GM18520 (cell line): ENCODE measurements around the gene JAGN1.
"Not testable (repeated sequence)": the region's sequence is repeated elsewhere in the genome, so short reads cannot be mapped to it uniquely, and the experiment has no call there.

ENCODE experiments used
- ATAC-seq: cut with Tn5 transposase; IDR thresholded peaks from one replicate; pipeline ENCODE4 v1.9.1; 2021; ENCODE audit not compliant: unreplicated experiment

JAGN1 gene

GRCh38 chr3:9897408-9898372 lies 7.3 kb downstream of the JAGN1 start:
- ATAC-seq: no peak

- no peak for ATAC-seq
These were observed 8.2 kb downstream of the JAGN1 start for GRCh38 chr3:9898467-9899241.

- ATAC-seq: no peak
These were observed 8.9 kb downstream of the JAGN1 start for GRCh38 chr3:9899289-9899791.

- ATAC-seq: not testable (repeated sequence)
These were observed 10.6 kb downstream of the JAGN1 start for GRCh38 chr3:9900965-9901415.

GRCh38 chr3:9901967-9902366 lies 11.6 kb downstream of the JAGN1 start:
- ATAC-seq: no peak

- ATAC-seq: no peak
These were observed 12.2 kb downstream of the JAGN1 start, which contains the start of gene IL17RE for GRCh38 chr3:9902372-9903237. Gene IL17RE, plus strand, starts transcription at chr3:9902848. Its CDS starts 85 bp downstream, at chr3:9902933.

- ATAC-seq: no peak
These were observed 12.8 kb downstream of the JAGN1 start for GRCh38 chr3:9903238-9903624.

GRCh38 chr3:9903904-9904303 lies 13.5 kb downstream of the JAGN1 start:
- ATAC-seq: no peak

GRCh38 chr3:9906480-9906879 lies 16.1 kb downstream of the JAGN1 start:
- ATAC-seq: no peak

GRCh38 chr3:9908286-9908685 lies 17.9 kb downstream of the JAGN1 start:
- no peak for ATAC-seq

- no peak for ATAC-seq
These were observed 19.0 kb downstream of the JAGN1 start for GRCh38 chr3:9909221-9910013.

GRCh38 chr3:9911863-9912262 lies 21.5 kb downstream of the JAGN1 start:
- no peak for ATAC-seq

- ATAC-seq: no peak
These were observed 22.0 kb downstream of the JAGN1 start for GRCh38 chr3:9912294-9912935.

GRCh38 chr3:9913601-9914000 lies 23.2 kb downstream of the JAGN1 start:
- no peak for ATAC-seq

GRCh38 chr3:9914011-9914410 lies 23.6 kb downstream of the JAGN1 start:
- no peak for ATAC-seq

GRCh38 chr3:9914559-9915253 lies 24.3 kb downstream of the JAGN1 start:
- ATAC-seq: no peak

- ATAC-seq: no peak
These were observed 25.1 kb downstream of the JAGN1 start for GRCh38 chr3:9915254-9916141.

- no peak for ATAC-seq
These were observed 25.9 kb downstream of the JAGN1 start for GRCh38 chr3:9916346-9916733.
